ENCODE data around the gene LRRN2.

Gene LRRN2

GRCh38 chr1:204688776-204689175 is 3.2 kb upstream of the LRRN2 start:
- DNase-seq = no peak

GRCh38 chr1:204688007-204688406 is 2.5 kb upstream of the LRRN2 start:
- no peak for DNase-seq

GRCh38 chr1:204684571-204685235 is 835 bp downstream of the LRRN2 start:
- DNase-seq = no peak

DNA sequence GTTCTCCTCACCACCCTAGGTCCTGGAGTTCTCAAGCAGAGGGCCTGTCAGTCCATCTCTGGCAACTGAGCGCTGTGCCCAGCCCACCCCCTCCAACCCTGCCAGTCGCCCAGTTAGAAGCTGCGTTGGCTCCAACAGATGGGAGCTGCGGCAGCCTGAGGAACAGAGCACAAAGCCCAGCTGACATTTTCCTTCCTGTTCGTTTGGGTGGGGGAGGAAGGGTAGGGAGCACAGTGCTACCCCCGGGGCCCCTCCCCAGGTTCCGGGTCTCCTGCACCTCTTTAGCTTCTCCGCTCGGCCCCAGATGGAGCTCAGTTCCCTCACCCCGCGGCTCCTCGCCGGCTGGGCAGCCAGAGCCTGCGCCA is 1.4 kb downstream of the LRRN2 start:
- DNase-seq = no peak

DNA sequence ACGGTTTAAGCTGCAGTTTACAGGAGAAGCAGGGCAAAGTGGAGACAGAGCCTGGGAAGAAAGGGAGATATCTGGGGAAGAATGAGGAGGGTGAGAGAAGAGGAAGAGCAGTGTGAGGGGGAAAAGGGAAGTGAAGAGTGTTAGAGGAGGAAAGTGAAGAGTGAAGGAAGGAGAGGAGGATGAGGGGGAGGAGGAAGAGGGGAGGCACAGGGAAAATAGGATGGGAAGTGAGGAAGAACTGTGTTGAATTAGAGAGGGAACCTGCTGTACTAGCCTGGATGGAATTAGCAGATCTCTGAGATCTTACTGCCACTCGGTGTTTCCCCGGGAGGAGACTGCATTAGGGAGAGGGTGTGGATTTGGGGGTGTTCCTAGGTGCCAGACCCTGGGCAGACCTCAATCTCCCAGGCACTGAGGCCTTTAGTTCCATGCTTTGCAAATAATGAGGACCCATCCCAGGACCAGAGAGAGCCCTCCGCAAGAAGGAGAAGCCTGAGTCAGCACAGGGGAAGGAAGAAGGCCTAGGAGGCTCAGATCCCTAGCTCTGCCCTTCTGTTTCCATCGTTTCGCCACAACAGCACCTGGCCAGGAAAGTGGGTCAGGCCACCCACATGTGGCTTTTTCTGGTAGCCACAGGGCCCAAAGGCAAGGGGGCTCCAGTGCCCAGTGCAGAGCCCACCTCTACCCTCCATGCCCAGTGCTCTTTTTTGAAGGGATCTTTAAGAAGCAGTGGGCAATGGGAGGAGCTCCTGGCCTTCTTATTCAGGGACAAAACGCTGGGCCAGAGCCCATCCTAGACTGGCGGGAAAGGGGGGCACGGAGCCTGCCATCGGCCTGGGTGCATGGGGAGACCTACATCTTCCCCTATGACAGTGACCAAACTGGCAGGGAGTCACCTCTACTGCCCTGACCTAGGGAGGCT is 2.0 kb downstream of the LRRN2 start:
- no peak for DNase-seq

GRCh38 chr1:204680461-204680860 is 5.1 kb downstream of the LRRN2 start:
- no peak for DNase-seq

DNA sequence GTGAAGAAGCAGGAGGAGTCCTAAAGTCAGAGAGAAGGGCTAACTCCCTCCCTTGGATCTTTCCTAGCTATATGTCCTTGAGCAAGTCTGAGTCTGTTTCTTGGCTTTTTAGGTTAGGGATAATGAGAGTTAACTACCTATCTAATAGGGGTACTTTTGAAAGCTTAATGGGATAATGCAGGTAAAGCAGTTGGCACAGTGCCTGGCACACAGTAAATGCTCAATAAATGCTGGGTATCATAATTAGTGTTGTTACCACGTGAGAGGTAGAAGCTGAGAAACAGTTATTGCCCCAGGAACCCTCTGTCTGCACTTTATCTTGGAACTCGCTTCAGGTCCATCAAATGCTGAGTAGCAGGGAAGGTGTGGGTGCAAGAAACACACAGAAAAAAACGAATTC is 5.5 kb downstream of the LRRN2 start:
- DNase-seq = no peak

DNA sequence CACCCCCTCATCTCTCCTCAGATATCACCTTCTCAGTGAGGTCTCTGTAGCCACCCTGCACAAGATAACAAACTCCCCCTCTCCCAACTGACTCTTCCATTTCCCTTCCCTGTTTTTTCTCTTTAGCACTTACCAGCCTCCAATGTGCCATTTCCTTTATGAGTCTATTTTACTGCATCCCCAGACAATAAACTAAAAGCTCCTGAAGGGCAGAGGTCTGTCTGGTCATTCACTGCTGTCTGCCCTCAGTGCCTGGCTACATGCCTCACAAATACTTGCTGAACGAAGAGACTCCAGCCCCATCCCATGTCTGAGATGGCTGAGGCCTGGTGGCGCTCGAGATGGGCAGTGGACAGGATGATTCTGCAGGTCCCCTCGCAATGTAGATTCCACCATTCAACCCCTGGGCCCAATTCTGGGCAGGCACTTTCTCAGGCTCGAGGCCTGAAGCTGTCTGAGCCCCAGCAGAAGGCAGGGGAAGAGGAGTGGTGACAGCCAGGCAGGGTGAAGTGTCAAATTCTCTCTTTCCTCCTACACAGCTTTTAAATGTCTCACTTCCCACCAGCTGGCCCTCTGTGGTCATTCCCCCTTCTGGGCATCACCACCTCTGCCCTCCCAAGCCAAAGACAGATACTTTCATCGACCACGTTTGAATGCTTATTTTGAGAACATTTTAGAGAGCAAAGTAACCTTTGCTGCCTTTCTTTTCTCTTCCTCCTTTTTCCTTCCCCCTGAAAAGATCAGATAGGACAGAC is 6.6 kb downstream of the LRRN2 start:
- DNase-seq = no peak

DNA sequence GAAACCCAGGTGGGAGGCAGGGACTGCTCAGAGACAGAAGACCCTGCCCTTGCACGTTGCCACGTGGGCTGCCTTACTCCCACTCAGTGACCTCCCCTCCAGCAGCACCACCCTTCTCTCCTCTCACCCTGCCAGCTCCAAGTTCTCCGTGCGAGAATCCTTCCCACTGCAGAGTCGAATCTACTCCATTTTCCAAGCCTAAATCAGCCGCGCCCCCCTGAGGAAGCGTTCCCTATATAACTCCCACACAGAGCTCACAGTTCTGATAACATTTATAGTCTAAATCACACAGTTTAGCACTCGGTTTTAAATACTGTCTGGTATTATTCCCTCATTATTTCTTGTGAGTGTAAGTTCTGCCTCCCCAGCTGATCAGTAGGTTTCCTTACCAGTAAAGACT is 7.7 kb downstream of the LRRN2 start:
- DNase-seq = no peak

- DNase-seq = no peak
These were observed 9.5 kb downstream of the LRRN2 start for GRCh38 chr1:204676043-204676442.

DNA sequence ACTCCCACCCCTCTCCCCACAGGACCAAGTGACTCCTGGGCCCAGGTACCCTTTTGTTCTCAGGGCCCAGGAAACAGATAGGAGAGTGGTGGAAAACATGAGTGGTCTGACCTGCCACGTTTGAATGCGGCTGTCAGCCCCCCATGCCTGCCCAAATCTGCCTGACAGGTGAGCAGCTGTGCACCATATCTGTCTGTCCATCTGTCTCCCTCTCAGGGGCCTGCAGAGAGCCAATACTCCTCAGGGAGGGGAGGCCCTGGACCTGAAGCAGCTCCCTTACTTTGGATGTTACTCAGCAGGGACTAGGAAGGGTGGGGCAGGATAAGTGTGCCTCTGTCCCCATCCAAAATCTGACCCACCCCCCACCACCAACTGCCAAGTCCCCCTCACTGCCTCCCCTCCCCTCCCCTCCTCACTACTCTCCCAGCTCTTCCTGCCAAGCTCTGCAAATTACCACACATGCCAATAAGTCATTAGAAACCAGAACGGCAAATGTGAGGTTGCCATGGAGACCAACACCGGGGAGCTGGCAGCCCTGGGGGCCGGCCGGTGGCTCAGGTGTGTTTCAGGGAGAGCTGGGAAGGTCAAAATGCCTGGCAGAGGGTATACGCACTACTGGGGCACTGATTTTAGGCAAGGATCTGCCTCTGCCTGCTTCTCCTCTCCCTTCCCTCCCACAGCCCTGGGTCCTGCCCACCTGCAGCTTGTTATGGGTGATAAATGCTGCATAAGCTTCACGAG is 11.5 kb downstream of the LRRN2 start:
- DNase-seq = no peak

DNA sequence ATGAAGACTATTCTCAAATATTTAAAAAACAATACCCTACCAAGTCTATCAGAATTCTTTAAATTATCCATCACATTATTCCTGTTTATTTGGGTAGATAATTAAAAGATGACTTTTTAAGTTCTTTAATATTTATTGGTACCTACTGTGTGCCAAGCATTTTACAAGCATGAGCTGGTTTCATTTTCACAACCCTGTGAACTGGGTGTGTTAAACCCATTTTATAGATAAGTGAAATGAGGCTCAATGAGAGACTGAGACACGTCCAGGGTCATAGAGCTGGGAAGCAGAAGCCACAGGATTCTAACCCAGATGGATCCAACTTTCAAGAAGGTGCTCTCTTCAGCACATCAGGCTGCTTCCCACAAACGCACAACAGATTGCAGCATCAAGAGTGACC is 12.3 kb downstream of the LRRN2 start:
- DNase-seq = no peak

GRCh38 chr1:204672482-204673121 is 12.9 kb downstream of the LRRN2 start:
- DNase-seq = peak; percentile 94

DNA sequence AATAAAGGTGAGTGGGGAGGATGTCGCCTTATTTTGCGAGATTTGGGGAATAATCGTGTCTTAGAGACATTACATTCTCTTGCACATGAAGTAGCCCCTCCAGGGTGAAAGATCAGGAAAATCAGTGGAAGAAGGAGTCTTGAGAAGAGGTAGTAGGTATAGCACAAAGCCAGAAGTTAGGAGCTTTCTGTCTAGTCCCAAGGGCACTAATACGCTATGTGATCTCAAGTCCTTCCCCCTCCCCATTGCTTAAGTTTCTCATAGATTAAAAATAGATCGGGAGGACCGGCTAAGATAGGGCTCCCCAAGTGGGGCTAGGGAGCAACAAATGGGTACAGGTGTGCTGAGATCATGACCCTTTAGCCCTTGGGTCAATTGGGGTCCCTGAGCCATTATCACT is 13.5 kb downstream of the LRRN2 start:
- no peak for DNase-seq

DNA sequence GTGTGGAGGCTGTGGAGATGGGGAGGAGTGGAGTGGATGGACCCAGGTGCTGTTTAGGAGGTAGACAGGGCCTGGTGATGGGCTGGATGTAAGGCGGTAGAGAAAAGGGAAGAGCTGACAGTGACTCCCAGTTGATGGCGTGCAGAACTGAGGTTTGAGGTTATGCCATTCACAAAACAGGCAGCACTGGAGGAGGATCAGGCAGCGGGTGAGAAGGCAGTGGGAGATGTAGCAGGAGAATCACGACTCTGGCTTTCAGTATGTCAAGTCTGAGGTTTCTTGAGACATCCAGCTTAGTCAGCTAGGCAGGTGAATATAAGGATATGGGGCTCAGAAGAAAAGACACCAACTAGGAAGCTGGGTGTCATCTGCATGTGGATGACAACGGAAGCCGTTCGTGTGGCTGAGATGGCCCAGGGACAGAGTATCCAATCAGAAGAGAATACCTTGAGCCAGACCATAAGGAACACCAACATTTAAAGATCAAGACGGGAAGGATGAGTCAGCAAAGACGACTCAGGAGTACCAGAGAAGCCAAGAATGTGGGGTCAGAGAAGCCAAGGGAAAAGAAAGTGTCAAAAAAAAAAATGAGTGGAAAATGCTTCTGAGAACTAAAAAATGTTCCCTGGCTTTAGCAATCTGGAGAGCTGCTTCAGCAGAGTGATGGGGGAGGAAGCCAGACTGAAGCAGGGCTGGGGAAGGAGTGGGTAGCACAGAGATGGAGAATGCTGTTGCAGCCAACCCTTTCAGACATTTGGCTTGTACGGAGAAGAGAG is 15.2 kb downstream of the LRRN2 start:
- DNase-seq = peak; percentile 35

GRCh38 chr1:204669579-204669978 is 16.0 kb downstream of the LRRN2 start:
- DNase-seq = no peak

GRCh38 chr1:204664384-204664651 is 21.2 kb downstream of the LRRN2 start:
- DNase-seq = no peak

GRCh38 chr1:204663644-204664383 is 21.7 kb downstream of the LRRN2 start:
- DNase-seq = no peak

DNA sequence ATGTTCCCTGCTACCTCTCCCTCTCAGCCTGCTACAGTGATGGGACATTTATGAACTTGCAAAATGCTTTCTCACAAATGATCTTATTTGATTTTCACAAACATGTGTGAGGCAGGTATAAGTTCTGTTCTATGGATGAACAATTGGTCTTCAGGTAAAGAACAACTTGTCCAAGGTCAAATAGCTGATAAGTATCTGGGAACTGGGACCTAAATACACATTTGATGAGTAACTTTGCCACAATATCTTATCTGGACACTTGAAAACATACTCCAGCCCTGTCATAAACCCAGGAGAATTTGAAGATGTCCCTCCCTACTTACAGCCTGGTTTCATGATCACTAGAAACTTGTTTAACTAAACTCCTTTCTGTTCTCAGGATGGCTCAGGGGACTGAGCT is 23.0 kb downstream of the LRRN2 start:
- DNase-seq = no peak

- DNase-seq = no peak
These were observed 25.0 kb downstream of the LRRN2 start for GRCh38 chr1:204660509-204660908.

DNA sequence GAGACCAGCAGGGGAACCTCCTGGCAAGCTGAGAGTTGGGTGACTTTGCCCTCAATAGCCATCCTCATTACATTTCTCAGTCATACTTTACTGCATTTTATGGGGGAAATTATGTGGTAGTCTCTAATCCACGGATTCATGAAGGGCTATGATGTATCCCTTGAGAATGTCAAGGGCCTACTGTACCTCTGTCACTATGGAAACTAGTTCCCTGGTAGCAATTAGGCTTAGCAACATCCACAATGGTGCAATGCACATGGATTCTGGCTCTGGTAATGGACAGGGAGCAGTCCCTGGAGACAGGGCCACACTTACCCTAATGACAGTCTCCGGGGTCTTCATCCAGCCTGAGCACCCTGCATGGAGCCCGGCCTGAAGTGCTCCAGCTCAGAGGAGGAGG is 26.5 kb downstream of the LRRN2 start:
- no peak for DNase-seq

Data from OCI-M1 (cell line).